CD4-positive, alpha-beta T cell treated with Interleukin-17A for 1 hour (primary cell): ENCODE measurements around the gene JMJD8.
A peak's percentile ranks its signal among the peaks of the same experiment; 100 is the strongest.

Experiments
- DNase-seq: peaks from one replicate; pipeline ENCODE4 v3.0.0-alpha.2; 2020

Gene JMJD8

DNA sequence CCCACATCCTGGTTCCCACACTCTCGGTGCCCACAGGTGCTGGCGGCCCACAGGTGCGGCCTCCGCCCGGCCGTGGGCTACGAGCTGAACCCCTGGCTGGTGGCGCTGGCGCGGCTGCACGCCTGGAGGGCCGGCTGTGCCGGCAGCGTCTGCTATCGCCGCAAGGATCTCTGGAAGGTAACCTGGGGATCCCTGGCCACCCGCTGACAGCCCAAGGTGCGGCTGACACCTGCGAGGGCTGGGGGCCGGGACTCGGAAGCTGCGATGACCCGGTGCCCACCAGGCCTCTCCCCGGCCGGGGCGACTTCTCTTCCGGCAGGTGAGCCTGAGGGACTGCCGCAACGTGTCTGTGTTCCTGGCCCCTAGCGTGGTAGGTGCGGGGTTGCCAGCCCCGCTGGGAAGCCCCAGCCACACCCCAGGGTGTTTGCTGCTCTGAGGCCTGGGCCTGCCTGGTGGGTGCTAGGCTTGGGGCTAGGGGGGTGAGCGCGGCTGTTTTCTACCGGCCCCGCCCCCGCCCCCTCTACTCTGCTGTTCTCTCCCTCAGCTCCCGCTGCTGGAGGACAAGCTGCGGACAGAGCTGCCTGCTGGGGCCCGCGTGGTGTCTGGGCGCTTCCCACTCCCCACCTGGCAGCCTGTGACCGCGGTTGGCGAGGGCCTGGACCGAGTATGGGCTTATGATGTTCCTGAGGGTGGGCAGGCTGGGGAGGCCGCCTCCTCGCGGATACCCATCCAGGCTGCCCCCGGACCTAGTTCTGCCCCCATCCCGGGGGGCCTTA is 37.8 kb upstream of the JMJD8 start:
- peak; percentile 45 for DNase-seq

GRCh38 chr16:720990-721764 is 37.0 kb upstream of the JMJD8 start, which contains the start of gene ANTKMT:
Gene ANTKMT (plus strand): TSS chr16:721146. CDS start chr16:721275, 129 bp downstream.
- DNase-seq, result peak; percentile 82

DNA sequence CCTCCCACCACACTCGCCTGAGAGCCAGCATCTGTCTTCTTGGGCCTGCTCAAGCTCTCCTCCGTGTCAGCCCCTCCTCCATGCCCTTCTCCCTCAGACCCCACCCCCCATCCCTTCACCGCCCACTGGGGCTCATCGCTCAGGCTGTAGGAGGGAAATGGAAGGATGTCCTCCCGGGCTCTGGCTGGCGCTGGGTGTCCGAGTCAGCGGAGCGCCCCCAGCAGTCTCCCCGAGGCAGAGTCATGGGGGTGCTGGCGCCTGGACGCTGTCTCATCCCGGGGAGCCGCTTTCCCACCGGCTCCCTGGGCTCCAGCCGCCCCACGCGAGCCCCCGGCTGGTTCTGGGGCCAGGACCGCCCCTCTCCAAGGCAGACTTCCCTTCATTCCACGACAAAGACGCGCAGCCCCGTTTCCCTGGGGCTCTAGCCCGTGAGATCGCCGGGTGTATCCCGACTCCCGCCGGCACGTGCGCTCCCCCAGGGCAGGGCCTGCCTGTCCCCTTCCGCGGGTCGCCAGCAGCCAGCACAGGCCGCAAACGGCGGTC is 36.4 kb upstream of the JMJD8 start:
- DNase-seq, result peak; percentile 43

GRCh38 chr16:719815-720446 is 35.8 kb upstream of the JMJD8 start:
- DNase-seq, result no peak

DNA sequence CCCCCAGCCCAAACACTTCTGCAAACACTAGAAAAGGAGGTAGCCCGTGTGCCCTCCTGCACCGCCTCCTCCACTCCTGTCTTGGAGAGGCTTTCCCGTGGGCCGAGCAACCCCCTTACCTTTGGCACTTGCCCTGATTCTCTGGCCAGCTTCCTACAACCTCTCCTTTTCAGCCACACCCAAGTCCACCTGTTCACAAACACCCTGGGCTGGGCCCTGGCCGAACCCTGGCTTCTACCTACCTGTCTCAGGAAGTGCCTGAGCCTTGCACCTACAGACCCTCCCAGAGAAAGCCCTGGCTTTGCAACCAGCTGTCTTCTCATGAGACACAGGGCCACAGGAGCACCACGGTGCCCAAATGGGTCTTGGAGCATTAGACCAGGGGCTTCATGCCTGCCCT is 34.8 kb upstream of the JMJD8 start:
- no peak for DNase-seq

- no peak for DNase-seq
Observed at GRCh38 chr16:718389-718788, 34.3 kb upstream of the JMJD8 start.

GRCh38 chr16:717450-718245 is 33.5 kb upstream of the JMJD8 start:
- DNase-seq, result no peak

DNA sequence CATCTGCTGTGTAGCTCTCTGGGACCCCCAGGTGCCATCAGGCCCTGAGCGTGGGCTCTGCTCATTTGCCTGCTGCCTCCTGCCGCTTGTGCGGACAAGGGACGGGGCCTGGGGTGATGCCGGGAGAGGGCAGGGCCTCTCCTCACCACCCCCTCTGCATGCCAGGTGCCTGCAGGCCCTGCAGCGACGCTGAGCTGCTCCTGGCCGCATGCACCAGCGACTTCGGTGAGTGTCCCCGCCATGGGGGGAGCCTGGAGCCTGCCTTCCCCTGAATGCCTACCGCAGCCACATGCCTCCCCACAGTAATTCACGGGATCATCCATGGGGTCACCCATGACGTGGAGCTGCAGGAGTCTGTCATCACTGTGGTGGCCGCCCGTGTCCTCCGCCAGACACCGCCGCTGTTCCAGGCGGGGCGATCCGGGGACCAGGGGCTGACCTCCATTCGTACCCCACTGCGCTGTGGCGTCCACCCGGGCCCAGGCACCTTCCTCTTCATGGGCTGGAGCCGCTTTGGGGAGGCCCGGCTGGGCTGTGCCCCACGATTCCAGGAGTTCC is 32.7 kb upstream of the JMJD8 start:
- no peak for DNase-seq

DNA sequence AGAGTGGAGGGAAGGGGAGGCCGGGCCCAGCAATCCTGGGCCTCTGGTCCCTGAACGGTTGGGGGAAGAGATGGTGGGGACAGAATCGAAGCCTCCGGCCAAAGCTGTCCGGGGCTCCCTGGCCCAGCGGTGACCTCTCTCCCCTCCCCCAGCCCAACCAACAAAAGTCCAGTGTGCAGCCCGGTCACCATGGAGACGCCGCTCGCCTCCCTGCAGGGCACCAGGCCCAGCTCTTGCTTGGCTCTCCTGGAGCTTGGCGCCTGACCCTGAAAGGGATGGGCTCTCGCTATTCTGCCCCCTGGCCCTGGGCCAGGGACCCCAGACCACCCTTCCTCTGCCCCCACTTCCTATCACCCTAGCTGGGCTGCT is 32.0 kb upstream of the JMJD8 start:
- DNase-seq, result no peak

DNA sequence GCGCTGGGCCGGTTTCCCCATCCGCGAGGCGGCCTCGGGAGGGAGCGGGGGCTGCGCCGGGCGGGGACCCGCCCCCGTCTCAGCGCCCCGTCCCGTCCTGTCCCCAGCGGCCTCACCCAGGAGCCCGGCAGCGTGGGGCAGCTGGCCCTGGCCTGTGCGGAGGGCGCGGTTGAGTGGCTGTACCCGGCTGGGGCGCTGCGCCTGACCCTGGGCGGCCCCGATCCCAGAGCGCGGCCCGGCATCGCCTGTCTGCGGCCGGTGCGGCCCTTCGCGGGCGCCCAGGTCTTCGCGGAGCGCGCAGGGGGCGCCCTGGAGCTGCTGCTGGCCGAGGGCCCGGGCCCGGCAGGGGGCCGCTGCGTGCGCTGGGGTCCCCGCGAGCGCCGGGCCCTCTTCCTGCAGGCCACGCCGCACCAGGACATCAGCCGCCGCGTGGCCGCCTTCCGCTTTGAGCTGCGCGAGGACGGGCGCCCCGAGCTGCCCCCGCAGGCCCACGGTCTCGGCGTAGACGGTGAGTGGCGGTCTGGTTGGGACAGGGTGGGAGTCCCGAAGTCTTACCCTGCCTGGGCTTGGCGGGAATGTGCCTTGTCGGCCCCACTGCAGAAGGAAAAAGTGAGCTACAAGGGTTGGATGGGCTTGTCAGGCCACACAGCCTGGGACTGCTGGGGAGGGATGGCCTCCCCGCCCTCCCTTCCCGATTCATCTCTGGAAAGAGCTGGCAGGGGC is 31.5 kb upstream of the JMJD8 start:
- DNase-seq, result no peak

DNA sequence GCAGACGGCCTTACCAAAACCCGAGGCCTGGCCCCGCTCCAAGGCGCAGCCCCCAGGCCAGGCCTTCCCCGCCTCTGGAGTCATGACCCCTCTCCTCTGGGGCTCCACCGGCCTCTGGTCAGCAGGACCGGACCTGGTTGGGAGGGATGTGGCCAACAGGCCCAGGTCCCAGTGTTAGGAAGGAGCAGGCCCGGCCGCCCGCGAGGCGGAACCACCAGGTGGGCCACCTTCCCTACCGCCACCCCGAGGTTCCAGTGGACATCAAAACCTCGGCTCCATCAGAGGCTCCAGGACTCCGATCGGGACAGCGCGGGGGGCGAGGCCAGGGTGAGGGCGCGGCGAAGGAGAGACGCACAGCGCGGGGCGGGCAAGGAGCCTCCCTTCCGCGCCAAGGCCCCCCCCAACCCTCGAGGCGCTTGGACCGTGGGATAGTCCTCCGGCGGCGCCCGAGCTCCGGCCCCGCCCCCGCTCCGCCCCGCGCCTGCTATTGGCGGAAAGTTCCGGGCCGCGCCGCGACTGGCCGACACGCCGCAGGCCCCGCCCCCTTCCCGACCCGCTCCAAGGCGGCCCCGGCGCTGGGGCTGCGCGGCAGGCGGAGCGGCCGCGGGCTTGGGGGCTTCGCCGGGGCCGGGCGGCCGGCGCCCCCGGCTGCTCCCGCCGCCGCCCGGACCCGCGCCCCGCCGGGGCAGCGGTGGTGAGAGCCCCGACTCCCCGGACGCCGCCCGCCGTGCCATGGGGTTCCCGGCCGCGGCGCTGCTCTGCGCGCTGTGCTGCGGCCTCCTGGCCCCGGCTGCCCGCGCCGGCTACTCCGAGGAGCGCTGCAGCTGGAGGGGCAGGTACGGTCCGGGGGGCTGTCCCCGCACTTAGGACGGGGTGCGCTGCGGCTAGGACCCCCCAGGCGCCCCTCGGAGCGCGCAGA is 30.7 kb upstream of the JMJD8 start, which contains the start of gene METRN:
METRN (plus strand) TSS at position 561 of the 919 bp plus-strand sequence; CDS start at position 733, 172 bp downstream.
- DNase-seq, result peak; percentile 87

DNA sequence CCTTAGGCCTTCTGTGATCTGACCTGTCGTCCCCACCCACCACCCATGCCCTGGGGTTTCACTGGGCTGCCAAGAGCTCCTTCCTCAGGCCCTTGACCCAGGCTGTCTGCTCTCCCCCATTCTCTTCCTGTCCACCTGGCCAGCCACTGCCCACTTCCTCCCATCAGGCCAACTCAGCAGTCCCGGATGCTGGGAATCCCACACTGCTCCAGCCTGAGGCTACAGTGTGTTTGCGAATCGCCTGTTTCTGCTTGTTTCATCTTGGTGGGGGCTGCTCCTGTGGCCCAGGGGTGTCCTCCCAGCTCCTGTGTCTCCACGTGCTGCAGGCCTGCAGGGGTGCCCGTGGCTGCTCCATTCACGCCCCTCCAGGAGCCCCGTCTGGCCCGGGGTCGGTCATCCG is 29.9 kb upstream of the JMJD8 start:
- DNase-seq, result no peak

- peak; percentile 64 for DNase-seq
Observed at GRCh38 chr16:712740-713250, 28.7 kb upstream of the JMJD8 start.

- DNase-seq, result peak; percentile 79
Observed at GRCh38 chr16:711548-712320, 27.6 kb upstream of the JMJD8 start.

DNA sequence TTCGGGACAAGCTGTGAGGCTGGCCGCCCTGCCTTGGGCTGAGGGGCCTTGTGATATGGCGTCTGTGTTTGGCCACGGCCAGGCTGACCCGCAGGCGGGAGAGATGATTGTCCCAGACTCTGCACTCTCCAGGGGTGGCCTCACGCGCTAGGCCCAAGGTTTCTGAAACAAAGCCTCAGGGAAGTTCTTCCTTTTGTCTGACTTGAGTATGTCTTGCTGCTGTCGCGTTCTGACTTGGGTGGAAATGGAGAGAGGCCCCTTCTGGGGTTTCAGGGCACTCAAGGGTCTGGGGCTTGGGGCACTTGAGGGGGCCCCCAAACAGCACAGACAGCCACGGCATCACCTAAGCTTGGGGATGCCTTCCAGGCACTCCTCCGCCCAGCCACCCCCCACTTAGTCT is 26.9 kb upstream of the JMJD8 start:
- no peak for DNase-seq

GRCh38 chr16:710500-711075 is 26.5 kb upstream of the JMJD8 start:
- DNase-seq, result no peak

DNA sequence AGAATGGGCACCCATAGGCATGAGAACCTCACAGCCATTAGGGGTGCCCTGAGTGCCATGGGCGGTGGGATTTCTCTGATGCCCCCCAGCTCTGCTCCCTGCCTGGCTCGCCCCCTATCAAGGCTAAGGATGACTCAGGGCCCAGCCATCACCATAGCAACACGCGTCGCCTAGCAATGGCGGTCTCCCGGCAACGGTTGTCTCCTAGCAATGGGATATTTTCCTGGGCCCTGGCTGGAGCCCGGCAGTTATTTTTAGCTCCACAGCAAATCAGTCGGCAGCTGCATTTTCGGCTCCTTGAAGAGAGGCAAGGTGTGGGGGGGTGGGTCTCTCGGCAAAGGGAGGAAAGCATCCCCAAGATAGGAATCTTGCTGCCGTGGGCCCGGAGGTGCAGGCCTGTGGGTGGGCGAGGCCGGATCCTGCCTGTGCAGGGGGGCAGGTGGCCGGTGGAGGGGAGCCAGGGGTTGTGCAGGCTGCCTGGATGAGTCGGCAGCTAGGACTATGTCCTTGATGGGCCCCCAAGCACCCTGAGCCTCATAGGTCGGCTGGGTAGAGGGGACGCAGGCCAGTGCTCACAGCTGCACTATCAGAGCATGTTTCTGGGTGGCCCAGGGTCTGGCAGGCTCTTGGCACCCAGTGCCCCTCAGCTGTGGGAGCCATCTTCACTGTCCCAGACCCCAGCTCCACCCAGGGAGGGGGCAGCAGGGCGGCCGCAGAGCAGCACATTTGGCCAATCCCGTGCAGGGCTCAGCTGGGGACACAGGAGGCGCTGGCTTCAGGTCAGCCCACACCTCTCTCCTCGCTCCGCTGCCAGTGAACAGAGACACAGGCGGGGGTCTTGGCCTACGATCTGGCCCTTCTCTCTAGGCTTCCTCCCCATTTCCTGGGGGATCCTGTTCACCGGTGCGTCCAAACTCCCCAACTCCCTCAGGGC is 25.7 kb upstream of the JMJD8 start:
- DNase-seq, result no peak

DNA sequence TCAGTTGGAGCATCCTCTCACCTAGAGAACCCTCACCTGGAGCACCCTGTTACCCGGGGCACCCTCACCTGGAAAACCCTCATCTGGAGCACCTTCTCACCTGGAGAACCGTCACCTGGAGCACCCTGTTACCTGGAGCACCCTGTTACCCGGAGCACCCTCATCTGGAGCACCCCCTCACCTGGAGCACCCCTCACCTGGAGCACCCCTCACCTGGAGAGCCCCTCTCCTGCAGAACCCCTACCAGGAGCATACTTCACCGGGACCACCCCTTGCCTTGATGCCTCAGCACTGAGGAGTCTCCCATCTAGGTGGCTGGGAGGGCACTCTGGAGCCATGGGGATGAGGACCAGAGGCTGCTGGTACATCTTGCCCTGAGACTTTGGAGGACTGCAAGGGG is 24.8 kb upstream of the JMJD8 start:
- no peak for DNase-seq
